Spinal cord (tissue), 10 donors: ENCODE data around the gene MCC. TPM values are rescaled to one million over a fixed set of nuclear protein-coding genes. Genes with fewer than 3 reads are reported as not detected.
"Not testable (repeated sequence)": the region's sequence is repeated elsewhere in the genome, so short reads cannot be mapped to it uniquely, and the experiment has no call there.

Experiments
- DNase-seq, 6 donors: peaks; one replicate each; pipeline versions ENCODE4 v3.0.0 to v3.0.0-alpha.2; 2013 to 2015; ENCODE audit warnings: low spot score in 6 of 6, low read depth in 4 of 6
- H3K27ac ChIP-seq: one replicate; pipeline ENCODE4 v1.5.1; 2013; ENCODE audit warnings: low read depth, low read length, control low read depth
- H3K27me3 ChIP-seq: one replicate; pipeline ENCODE4 v1.6.1; 2013; ENCODE audit warnings: low read length; ENCODE audit not compliant: control insufficient read depth, insufficient read depth
- H3K36me3 ChIP-seq: one replicate; pipeline ENCODE4 v1.6.1; 2013; ENCODE audit warnings: low read length; ENCODE audit not compliant: control insufficient read depth, insufficient read depth
- H3K4me1 ChIP-seq: one replicate; pipeline ENCODE4 v1.6.1; 2013; ENCODE audit warnings: low read length; ENCODE audit not compliant: control insufficient read depth, insufficient read depth
- H3K4me3 ChIP-seq: one replicate; pipeline ENCODE4 v1.5.1; 2013; ENCODE audit warnings: low read depth, low read length, control low read depth
- H3K9me3 ChIP-seq: one replicate; pipeline ENCODE4 v1.6.1; 2013; ENCODE audit warnings: low read length; ENCODE audit not compliant: control insufficient read depth, insufficient read depth
- WGBS: methylation state at CpG from one replicate; pipeline ENCODE4 v1.1.5; 2013; ENCODE audit warnings: missing lambda C conversion rate; ENCODE audit not compliant: insufficient coverage; 5-methylcytosine and 5-hydroxymethylcytosine counted together
- polyA plus RNA-seq, 2 donors: library from polyadenylated mRNA; unstranded; fragments of 120-200 nt; gene quantifications; one replicate each; pipeline ENCODE4 v1.2.1, GENCODE V29; 2013; ENCODE audit not compliant: insufficient read length in 2 of 2
- total RNA-seq, 2 donors: library from RNA; depleted of rRNA in 1 of 2; stranded (reverse); fragments of 120-200 nt in 1 of 2; fragments of >200 nt in 1 of 2; gene quantifications; one replicate each; pipeline versions ENCODE4 v1.2.3 to v1.2.4, GENCODE V29; 2013 to 2014
- donor health status: healthy.

MCC gene
- total and polyA plus RNA-seq, 4 donors, result 19.2 to 31.7 (median 26.6) TPM

DNA sequence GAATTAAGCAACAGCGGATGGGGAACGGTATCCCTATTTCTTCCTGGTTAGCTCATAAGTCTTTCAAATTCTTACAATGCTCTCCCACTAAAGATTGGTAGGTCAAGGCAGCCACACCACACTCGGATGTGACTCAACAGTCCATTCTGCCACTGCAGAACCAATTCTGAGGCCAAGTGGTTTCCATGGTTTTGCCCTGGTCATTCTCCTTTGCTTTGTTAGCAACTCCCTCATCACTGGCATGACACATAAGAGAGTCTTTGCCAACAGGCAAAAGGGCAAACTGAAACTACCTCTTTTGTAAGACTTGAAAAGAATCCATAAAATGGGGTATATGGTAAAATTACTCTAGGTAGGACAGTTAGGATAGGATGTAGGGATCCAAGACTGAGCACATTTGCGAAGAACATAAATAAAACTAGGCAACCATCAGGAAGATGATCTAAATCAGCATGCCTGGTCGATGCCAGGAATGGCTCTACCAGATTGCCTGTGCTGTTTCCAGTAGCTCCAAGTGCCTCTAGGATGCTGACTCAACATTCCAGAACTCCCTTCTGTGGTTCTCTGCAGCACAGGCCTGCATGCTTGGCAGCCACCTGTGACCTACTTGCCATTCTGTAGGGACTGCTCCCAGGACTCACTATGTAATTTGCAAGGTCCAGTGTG, 406.2 kb downstream of the MCC start:
- Histone ChIP-seq H3K27me3 (no peaks in the 10 kb centered on the region), H3K36me3 (peaks cover 6% of the 10 kb centered on the region), H3K4me1 (peaks cover 5% of the 10 kb centered on the region), H3K4me3 (no peak overlapping the region), H3K9me3 (no peaks in the 10 kb centered on the region), H3K27ac (no peak overlapping the region)
- 69% methylated on average over 5 of the region's 5 CpGs for WGBS
- DNase-seq, result no peak

DNA sequence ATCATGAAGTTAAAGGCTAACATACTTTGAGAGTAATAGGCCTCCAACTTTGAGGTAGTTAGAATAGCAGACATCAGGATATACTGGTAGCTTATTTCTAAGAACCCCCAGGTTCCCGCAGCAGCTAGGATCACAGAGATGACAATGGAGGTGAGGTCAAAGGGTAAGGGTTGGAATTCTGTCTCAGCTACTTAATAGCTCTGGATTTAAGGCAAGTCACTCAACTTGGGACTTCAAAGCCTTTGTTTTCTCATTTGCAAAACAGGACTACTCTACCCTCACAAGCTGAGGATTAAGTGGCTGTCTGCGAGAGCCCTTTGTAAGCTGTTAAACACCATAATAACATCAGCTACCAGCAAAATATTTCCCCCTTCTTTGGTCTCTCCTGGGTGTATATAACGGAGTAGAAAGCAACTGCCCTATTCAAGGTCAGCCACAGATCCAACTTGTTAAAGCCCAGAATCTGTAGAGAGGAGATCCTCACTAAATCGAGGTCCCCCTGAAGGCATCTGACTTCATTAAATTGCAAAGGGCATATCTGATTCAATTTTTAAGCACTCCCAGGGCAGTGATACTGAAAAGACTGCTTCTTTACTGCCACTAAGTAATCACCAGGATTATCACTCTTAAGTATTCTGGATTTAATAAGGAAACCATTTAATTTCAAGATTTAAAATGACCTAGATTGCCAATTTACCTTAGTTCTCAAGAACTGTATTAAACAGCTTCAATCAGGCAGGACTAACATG, 407.0 kb downstream of the MCC start:
- peak in 1 of 6 donors; percentile 59 for DNase-seq
- peaks cover 5% of the 10 kb centered on the region for H3K4me1 ChIP-seq
- no peaks in the 10 kb centered on the region for H3K27me3 ChIP-seq
- no peaks in the 10 kb centered on the region for H3K9me3 ChIP-seq
- H3K36me3 ChIP-seq, result peaks cover 6% of the 10 kb centered on the region
- H3K27ac ChIP-seq, result no peak overlapping the region
- no peak overlapping the region for H3K4me3 ChIP-seq
- WGBS, result 76% methylated on average over 3 of the region's 4 CpGs

- H3K4me1 ChIP-seq, H3K4me3 ChIP-seq, H3K9me3 ChIP-seq, DNase-seq, H3K27ac ChIP-seq, H3K27me3 ChIP-seq: not testable (repeated sequence)
- peaks cover 11% of the 10 kb centered on the region for H3K36me3 ChIP-seq
- WGBS, result no CpG with 5 or more reads among the region's 2 CpGs
Measured at GRCh38 chr5:113076649-113077048, 411.6 kb downstream of the MCC start.

DNA sequence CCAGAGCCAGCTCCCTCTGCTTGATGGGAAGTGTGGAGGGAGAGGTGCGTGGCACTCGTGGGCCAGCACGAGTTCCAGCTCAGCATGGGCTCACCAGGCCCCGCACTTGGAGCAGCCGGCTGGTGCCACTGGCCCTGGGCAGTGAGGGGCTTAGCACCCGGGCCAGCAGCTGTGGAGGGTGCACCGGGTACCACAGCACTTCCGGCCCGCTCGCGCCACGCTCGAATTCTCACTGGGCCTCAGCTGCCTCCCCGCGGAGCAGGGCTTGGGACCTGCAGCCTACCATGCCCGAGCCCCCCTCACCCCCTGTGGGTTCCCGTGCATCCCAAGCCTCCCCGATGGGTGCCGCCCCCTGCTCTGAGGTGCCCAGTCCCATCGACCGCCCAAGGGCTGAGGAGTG, 413.2 kb downstream of the MCC start:
- Histone ChIP-seq H3K4me3 (no peak overlapping the region), H3K27me3 (no peaks in the 10 kb centered on the region), H3K27ac (no peak overlapping the region), H3K4me1 (no peaks in the 10 kb centered on the region), H3K9me3 (peaks cover 1% of the 10 kb centered on the region), H3K36me3 (peaks cover 11% of the 10 kb centered on the region)
- DNase-seq, result no peak
- 99% methylated on average over 16 of the region's 21 CpGs for WGBS

DNA sequence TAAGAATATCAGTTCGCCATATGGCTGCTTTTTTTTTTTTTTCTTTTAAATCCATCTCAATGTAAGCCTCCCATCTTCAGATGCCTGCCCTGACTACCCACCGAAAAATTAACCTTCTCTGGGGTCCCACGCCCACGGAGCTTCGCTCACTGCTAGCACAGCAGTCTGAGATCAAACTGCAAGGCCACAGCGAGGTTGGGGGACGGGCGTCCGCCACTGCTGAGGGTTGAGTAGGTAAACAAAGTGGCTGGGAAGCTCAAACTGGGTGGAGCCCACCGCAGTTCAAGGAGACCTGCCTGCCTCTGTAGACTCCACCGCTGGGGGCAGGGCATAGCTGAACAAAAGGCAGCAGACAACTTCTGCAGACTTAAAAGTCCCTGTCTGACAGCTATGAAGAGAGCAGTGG, 414.6 kb downstream of the MCC start:
- H3K27ac ChIP-seq, H3K4me1 ChIP-seq, H3K27me3 ChIP-seq, DNase-seq, H3K9me3 ChIP-seq, H3K4me3 ChIP-seq: not testable (repeated sequence)
- WGBS, result 87% methylated on average over 9 of the region's 11 CpGs
- peaks cover 11% of the 10 kb centered on the region for H3K36me3 ChIP-seq

GRCh38 chr5:113071401-113071800, 416.9 kb downstream of the MCC start:
- WGBS, result 80% methylated on average over 2 of the region's 3 CpGs
- no peak overlapping the region for H3K4me3 ChIP-seq

DNA sequence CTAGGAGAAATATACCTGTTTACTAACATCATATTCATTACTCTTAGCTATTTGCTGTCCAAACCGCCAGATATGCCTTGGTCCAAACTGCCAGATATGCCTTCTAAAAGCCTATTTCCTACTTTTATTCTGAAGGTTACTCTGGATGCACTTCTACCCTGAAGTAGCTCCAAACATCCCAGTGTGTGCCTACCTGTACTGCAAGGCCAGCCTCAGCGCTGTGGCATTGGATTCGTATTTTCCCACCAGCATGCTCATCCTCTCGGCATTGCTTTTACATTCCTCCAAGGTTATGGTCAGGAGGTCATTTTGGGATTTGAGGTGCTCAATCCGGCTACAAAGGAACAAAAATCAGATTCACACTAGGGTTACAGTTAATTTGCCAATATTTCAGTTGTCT, 417.4 kb downstream of the MCC start:
- Histone ChIP-seq H3K27ac (no peak overlapping the region), H3K27me3 (no peaks in the 10 kb centered on the region), H3K4me1 (peaks cover 8% of the 10 kb centered on the region), H3K9me3 (peaks cover 1% of the 10 kb centered on the region), H3K4me3 (no peak overlapping the region), H3K36me3 (peaks cover 24% of the 10 kb centered on the region)
- no peak for DNase-seq
- 100% methylated on average over 1 of the region's 5 CpGs for WGBS

More at GRCh38 chr5:113071401-113071800, 416.9 kb downstream of the MCC start:
- H3K27me3 ChIP-seq, result no peaks in the 10 kb centered on the region
- no peak overlapping the region for H3K27ac ChIP-seq
- peaks cover 1% of the 10 kb centered on the region for H3K9me3 ChIP-seq
- no peak for DNase-seq
- peaks cover 8% of the 10 kb centered on the region for H3K4me1 ChIP-seq
- peaks cover 24% of the 10 kb centered on the region for H3K36me3 ChIP-seq

GRCh38 chr5:113068559-113068958, 419.7 kb downstream of the MCC start:
- H3K27me3 ChIP-seq, result no peaks in the 10 kb centered on the region
- no peak overlapping the region for H3K27ac ChIP-seq
- H3K4me1 ChIP-seq, result peaks cover 13% of the 10 kb centered on the region
- no peaks in the 10 kb centered on the region for H3K9me3 ChIP-seq
- no peak for DNase-seq
- H3K4me3 ChIP-seq, result no peak overlapping the region
- H3K36me3 ChIP-seq, result peaks cover 21% of the 10 kb centered on the region
- 93% methylated on average over 2 of the region's 2 CpGs for WGBS

DNA sequence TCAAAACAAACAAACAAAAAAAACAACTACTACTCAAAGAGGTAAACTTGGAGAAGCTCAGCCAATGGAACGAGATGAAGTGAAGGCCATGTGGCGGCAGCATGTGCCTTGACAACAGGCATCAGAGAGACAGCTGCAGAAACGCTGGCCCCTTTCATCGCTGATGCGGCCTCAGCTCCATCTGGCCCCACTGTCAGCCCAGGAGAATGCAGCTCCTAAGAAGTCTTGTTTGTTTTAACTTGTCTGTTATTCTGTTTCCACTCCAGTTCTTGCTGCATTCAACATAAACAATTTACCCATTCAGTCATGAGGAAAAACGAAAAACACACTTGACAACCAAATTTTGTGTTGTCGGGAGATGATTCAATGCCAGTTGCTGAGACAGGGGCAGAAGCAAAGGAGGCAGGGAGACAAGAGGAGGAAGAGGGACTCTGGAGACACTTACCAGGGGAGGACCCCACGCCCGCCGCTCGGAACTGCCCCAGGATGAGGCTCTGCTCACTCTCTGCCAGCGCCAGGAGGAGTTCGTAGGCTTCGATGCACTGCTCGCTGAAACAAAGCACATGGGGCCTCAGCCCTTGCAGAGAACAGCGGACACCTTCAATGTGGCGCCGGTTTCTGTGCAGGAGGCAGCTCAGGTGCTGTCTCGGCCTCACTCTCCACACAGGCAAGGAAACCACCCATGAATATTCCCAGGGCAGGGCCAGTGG, 420.5 kb downstream of the MCC start:
- H3K27ac ChIP-seq, result peak overlapping the region; percentile 29
- no peaks in the 10 kb centered on the region for H3K27me3 ChIP-seq
- no peak overlapping the region for H3K4me3 ChIP-seq
- peak in 2 of 6 donors; percentile 41 to 78 for DNase-seq
- H3K4me1 ChIP-seq, result peaks cover 13% of the 10 kb centered on the region
- H3K9me3 ChIP-seq, result no peaks in the 10 kb centered on the region
- 63% methylated on average over 18 of the region's 19 CpGs for WGBS
- peaks cover 17% of the 10 kb centered on the region for H3K36me3 ChIP-seq
